ENCODE data around the gene TSPAN18.

- TF ChIP-seq CTCF (IDR thresholded peaks at IDR 0.05) (no peak), POLR2A (IDR thresholded peaks at IDR 0.05) (no peak), POLR2AphosphoS5 (IDR thresholded peaks at IDR 0.05) (no peak)
These were observed 204.7 kb downstream of the TSPAN18 start for GRCh38 chr11:44931466-44931865.
